T follicular helper cell (primary cell): ENCODE measurements around the gene DPAGT1.
A peak's percentile ranks its signal among the peaks of the same experiment; 100 is the strongest.
"Not testable (repeated sequence)": the region's sequence is repeated elsewhere in the genome, so short reads cannot be mapped to it uniquely, and the experiment has no call there.

Source experiments
- DNase-seq: peaks from one replicate; pipeline ENCODE4 v3.0.0-alpha.2; 2020; ENCODE audit warnings: low read depth

The DPAGT1 gene

GRCh38 chr11:119093942-119094815, 7.5 kb downstream of the DPAGT1 start:
- no peak for DNase-seq

GRCh38 chr11:119092880-119093842, 8.5 kb downstream of the DPAGT1 start:
- DNase-seq: no peak

GRCh38 chr11:119091966-119092879, 9.4 kb downstream of the DPAGT1 start:
- no peak for DNase-seq

- no peak for DNase-seq
Observed at GRCh38 chr11:119091178-119091577, 10.5 kb downstream of the DPAGT1 start.

- DNase-seq: no peak
Observed at GRCh38 chr11:119089319-119089718, 12.3 kb downstream of the DPAGT1 start.

GRCh38 chr11:119088406-119088805, 13.2 kb downstream of the DPAGT1 start:
- DNase-seq: no peak

GRCh38 chr11:119087747-119088241, 13.9 kb downstream of the DPAGT1 start:
- no peak for DNase-seq

GRCh38 chr11:119087123-119087522, 14.5 kb downstream of the DPAGT1 start:
- DNase-seq: no peak

- no peak for DNase-seq
Observed at GRCh38 chr11:119085437-119085847, 16.2 kb downstream of the DPAGT1 start.

- DNase-seq: peak; percentile 88
Observed at GRCh38 chr11:119084663-119085436, 16.8 kb downstream of the DPAGT1 start, which contains the start of gene HMBS. HMBS (plus strand) TSS chr11:119084881; CDS start chr11:119085034, 153 bp downstream.

- DNase-seq: no peak
Observed at GRCh38 chr11:119081682-119082260, 19.9 kb downstream of the DPAGT1 start.

- no peak for DNase-seq
Observed at GRCh38 chr11:119078675-119079420, 22.8 kb downstream of the DPAGT1 start.

- no peak for DNase-seq
Observed at GRCh38 chr11:119077839-119078238, 23.8 kb downstream of the DPAGT1 start.

- DNase-seq: peak; percentile 98
Observed at GRCh38 chr11:119067371-119068222, 34.1 kb downstream of the DPAGT1 start, which contains the start of gene VPS11. VPS11 (plus strand) TSS chr11:119067818; CDS start chr11:119067824, 6 bp downstream.

- peak; percentile 21 for DNase-seq
Observed at GRCh38 chr11:119065369-119065768, 36.3 kb downstream of the DPAGT1 start.

GRCh38 chr11:119062779-119063178, 38.9 kb downstream of the DPAGT1 start:
- DNase-seq: no peak

- DNase-seq: no peak
Observed at GRCh38 chr11:119061256-119061655, 40.4 kb downstream of the DPAGT1 start.

- DNase-seq: not testable (repeated sequence)
Observed at GRCh38 chr11:119059128-119059527, 42.5 kb downstream of the DPAGT1 start.
